GM21576 (cell line): ENCODE measurements around the gene UGT2B15.
"Not testable (repeated sequence)": the region's sequence is repeated elsewhere in the genome, so short reads cannot be mapped to it uniquely, and the experiment has no call there.

ENCODE experiments used
- ATAC-seq: cut with Tn5 transposase; IDR thresholded peaks from one replicate; pipeline ENCODE4 v1.9.1; 2021; ENCODE audit warnings: mild to moderate bottlenecking, moderate library complexity; ENCODE audit not compliant: unreplicated experiment

The UGT2B15 gene

GRCh38 chr4:68656445-68656973 is 13.9 kb downstream of the UGT2B15 start:
- peak; percentile 45 for ATAC-seq

- peak; percentile 10 for ATAC-seq
These were observed 14.5 kb downstream of the UGT2B15 start for GRCh38 chr4:68655764-68656444.

- ATAC-seq = no peak
These were observed 15.3 kb downstream of the UGT2B15 start for GRCh38 chr4:68654946-68655721.

- ATAC-seq = no peak
These were observed 18.5 kb downstream of the UGT2B15 start for GRCh38 chr4:68651932-68652331.

GRCh38 chr4:68630371-68630770 is 40.1 kb downstream of the UGT2B15 start:
- no peak for ATAC-seq

- not testable (repeated sequence) for ATAC-seq
These were observed 47.7 kb downstream of the UGT2B15 start for GRCh38 chr4:68622731-68623130.

- ATAC-seq = no peak
These were observed 53.3 kb downstream of the UGT2B15 start for GRCh38 chr4:68617003-68617698.

GRCh38 chr4:68615699-68616422 is 54.6 kb downstream of the UGT2B15 start:
- no peak for ATAC-seq

- no peak for ATAC-seq
These were observed 56.7 kb downstream of the UGT2B15 start for GRCh38 chr4:68613752-68614151.

- ATAC-seq = no peak
These were observed 64.2 kb downstream of the UGT2B15 start for GRCh38 chr4:68606240-68606639.

GRCh38 chr4:68599150-68599549 is 71.3 kb downstream of the UGT2B15 start:
- no peak for ATAC-seq

GRCh38 chr4:68597482-68597881 is 73.0 kb downstream of the UGT2B15 start:
- no peak for ATAC-seq
